HAP-1 (cell line): ENCODE results near the gene COPS4.
"Not testable (repeated sequence)": the region's sequence is repeated elsewhere in the genome, so short reads cannot be mapped to it uniquely, and the experiment has no call there.

Experiments used
- DNase-seq, 2 experiments: peaks; one replicate each; pipeline ENCODE4 v3.0.0-alpha.2; 2016 to 2020; ENCODE audit warnings: low spot score in 2 of 2
- H3K27me3 ChIP-seq: fragments of 250-450 bp; sonication (Bioruptor Pico); 2 replicates; pipeline ENCODE4 v1.5.1; 2020; ENCODE audit warnings: low read depth, mild to moderate bottlenecking, moderate library complexity
- H3K36me3 ChIP-seq: fragments of 250-450 bp; sonication (Bioruptor Pico); replicated peaks from 2 replicates; pipeline ENCODE4 v1.5.1; 2020; ENCODE audit warnings: mild to moderate bottlenecking
- H3K4me1 ChIP-seq: fragments of 250-450 bp; sonication (Bioruptor Pico); 2 replicates; pipeline ENCODE4 v1.5.1; 2020; ENCODE audit warnings: mild to moderate bottlenecking
- H3K4me3 ChIP-seq: fragments of 250-450 bp; sonication (Bioruptor Pico); 2 replicates; pipeline ENCODE4 v1.5.1; 2020; ENCODE audit warnings: mild to moderate bottlenecking, moderate library complexity
- H3K9me3 ChIP-seq: fragments of 250-450 bp; sonication (Bioruptor Pico); 2 replicates; pipeline ENCODE4 v1.5.1; 2020; ENCODE audit warnings: mild to moderate bottlenecking, moderate library complexity
- in situ Hi-C: fragments of 300-500 bp; cut with MboI; formaldehyde crosslinking; loops from 3 replicates; pipeline ENCODE4 v1.14.3; 2020; ENCODE audit warnings: low sequenced_read_pairs, inconsistent platforms, mixed read lengths

COPS4 gene

DNA sequence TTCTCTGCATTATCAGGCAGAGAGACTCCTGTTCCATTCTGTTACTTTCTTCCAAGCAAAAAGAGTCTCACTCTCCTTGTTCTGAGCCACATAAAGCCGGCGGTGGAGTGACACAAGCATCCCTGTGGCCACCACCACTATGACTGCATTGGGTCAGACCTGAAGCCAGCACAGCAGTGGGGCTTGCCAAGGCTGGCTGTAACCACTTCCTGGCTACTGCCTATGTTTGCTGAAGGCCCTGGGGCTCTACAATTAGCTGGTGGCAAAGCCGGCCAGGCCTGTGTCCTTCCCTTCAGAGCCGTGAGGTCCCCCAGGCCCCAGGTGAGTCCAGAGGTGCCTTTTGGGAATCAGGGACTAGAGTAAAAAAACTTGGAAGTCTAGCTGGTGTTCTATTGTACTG lies 47.8 kb downstream of the COPS4 start:
- H3K4me3 ChIP-seq: no peak overlapping the region
- no peak for DNase-seq
- in situ Hi-C loops: loop anchor here (10.0 kb wide), 1 partner anchor 172 kb away; no protein-coding TSS in a partner anchor
- no peaks in the 10 kb centered on the region for H3K9me3 ChIP-seq
- H3K27me3 ChIP-seq: no peaks in the 10 kb centered on the region
- H3K36me3 ChIP-seq: no peaks in the 10 kb centered on the region
- H3K4me1 ChIP-seq: no peaks in the 10 kb centered on the region

DNA sequence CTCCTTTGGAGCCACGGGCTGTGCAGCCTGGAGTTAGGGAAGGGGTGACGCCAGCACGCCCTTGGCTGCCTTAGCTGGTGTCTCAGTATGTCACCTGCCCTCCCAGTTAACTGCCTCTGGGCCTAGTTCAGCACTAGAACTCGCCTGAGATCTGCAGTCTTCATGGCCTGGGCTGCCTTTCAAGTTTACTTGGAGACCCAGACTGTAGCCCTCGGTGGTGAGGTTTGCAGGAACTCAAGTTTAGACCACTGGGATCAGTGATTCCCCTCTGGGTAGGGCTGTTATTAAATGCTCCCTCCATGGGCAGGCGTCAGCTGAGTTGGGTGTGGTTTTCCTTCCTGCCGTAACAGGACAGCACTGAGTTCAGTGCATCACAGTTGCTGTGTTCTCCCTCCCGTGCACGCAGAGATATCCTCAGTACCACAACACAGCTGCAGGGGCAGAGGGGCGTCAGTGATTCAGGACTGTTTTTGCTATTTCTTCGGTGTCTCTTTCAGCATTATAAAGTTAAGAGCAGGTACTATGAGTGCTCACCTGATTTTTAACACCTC lies 49.0 kb downstream of the COPS4 start:
- Histone ChIP-seq H3K27me3 (no peaks in the 10 kb centered on the region), H3K9me3 (no peaks in the 10 kb centered on the region), H3K4me1 (no peaks in the 10 kb centered on the region), H3K4me3 (no peak overlapping the region), H3K36me3 (no peaks in the 10 kb centered on the region)
- DNase-seq: no peak
- in situ Hi-C loops: loop anchor here (10.0 kb wide), 1 partner anchor 171 kb away; no protein-coding TSS in a partner anchor

- not testable (repeated sequence) for DNase-seq, H3K4me1 ChIP-seq, H3K36me3 ChIP-seq, H3K27me3 ChIP-seq, H3K9me3 ChIP-seq, H3K4me3 ChIP-seq
- in situ Hi-C loops: loop anchor here (10.0 kb wide), 1 partner anchor 170 kb away; no protein-coding TSS in a partner anchor
Observed at GRCh38 chr4:83084956-83085355, 50.0 kb downstream of the COPS4 start.

DNA sequence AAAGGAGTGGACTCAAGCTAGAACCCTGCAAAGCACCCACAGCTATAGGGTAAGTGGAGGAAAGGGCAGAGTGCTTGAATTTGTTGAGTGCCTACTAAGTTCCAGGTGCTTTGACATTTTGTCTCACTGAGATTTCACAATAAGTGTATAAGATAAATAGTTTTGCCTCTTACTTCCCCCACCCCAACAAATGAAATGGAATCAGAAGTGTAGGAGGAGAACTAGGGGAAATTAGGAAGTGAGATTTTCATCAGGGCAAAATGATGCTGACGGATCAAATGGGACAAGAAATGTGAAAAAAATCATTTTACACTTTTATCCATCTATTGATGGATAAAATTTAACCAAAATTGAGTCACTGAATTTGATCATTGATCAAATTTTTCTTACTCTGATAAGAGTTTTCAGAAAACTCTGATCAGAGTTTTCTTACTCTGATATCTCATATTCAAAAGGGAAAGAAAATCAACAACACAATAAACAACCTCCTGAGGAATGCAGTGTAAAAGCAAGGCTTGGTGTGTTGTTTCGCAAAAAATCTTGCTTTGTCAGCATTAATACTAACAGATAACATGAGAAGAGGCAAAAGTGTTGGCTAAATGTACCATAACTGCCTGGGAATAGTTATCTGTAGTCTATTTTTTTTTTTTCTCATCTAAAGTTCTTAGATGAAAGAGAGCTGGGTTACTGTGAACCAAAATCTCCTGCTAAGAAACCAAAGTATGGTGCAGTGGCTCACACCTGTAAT lies 54.6 kb downstream of the COPS4 start:
- in situ Hi-C loops: loop anchor here (10.0 kb wide), 1 partner anchor 165 kb away; no protein-coding TSS in a partner anchor
- no peak for DNase-seq
- H3K36me3 ChIP-seq: no peaks in the 10 kb centered on the region

DNA sequence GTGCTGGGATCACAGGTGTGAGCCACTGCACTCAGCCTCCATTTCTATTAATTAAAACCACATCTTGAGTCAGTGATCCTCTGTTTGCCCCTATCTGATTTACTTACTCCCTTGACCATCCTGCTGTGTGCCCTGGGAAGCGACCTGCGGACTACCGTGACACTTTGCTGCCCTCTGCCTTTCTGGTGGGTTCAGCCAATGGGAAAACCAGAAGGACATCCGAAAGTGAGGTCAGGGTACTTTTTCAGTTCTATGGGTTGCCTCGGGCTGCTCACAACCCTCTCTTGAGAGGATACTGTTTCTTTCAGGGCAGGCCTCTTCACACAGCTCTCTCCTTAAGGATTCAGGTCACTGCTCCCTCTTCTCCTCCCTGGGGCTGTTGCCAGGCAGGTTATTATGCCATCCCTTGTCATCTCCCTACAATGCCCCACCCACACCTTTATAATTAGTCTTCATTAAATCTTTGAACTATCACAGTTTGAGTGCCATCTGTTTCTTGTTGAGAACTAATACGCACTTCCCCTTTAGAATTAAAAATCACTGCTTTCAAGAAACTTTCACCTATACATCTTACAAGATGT lies 58.2 kb downstream of the COPS4 start:
- DNase-seq: no peak
- no peaks in the 10 kb centered on the region for H3K36me3 ChIP-seq

More for the DNA sequence above, 54.6 kb downstream of the COPS4 start:
- Histone ChIP-seq H3K4me3 (no peak overlapping the region), H3K27me3 (no peaks in the 10 kb centered on the region), H3K9me3 (no peaks in the 10 kb centered on the region), H3K4me1 (no peaks in the 10 kb centered on the region)

GRCh38 chr4:83096397-83096796 lies 61.4 kb downstream of the COPS4 start:
- no peaks in the 10 kb centered on the region for H3K36me3 ChIP-seq
- no peaks in the 10 kb centered on the region for H3K27me3 ChIP-seq
- DNase-seq: no peak
- in situ Hi-C loops: no loop called here
- H3K9me3 ChIP-seq: no peaks in the 10 kb centered on the region
- no peaks in the 10 kb centered on the region for H3K4me1 ChIP-seq
- H3K4me3 ChIP-seq: no peak overlapping the region

More for the DNA sequence above, 58.2 kb downstream of the COPS4 start:
- H3K27me3 ChIP-seq: no peaks in the 10 kb centered on the region
- H3K4me3 ChIP-seq: no peak overlapping the region
- in situ Hi-C loops: no loop called here
- H3K9me3 ChIP-seq: no peaks in the 10 kb centered on the region
- no peaks in the 10 kb centered on the region for H3K4me1 ChIP-seq

DNA sequence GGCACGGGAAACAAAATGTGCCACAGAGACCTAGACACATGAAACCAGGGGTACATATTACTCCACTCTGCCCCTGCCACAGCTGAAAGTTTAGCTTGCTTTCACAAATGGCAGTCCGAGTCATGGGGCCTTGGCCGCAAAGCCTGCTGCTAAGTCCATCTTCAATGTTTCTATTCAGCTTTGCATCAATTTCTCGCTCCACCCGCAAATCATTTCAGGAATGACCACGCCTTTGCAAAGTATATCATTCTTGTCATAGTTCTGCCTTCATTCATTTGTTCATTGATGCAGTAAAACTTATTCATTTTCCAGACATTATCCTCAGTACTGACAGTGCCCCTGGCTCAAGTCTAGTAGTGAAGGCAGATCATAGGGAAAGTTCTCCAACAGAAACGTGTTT lies 70.0 kb downstream of the COPS4 start:
- Histone ChIP-seq H3K9me3 (no peaks in the 10 kb centered on the region), H3K27me3 (no peaks in the 10 kb centered on the region), H3K36me3 (no peaks in the 10 kb centered on the region), H3K4me3 (no peak overlapping the region), H3K4me1 (peaks cover 4% of the 10 kb centered on the region)
- DNase-seq: no peak
- in situ Hi-C loops: no loop called here

- no peak for DNase-seq
- Histone ChIP-seq H3K36me3 (no peaks in the 10 kb centered on the region), H3K9me3 (no peaks in the 10 kb centered on the region), H3K4me3 (no peak overlapping the region), H3K27me3 (no peaks in the 10 kb centered on the region), H3K4me1 (peaks cover 12% of the 10 kb centered on the region)
- in situ Hi-C loops: no loop called here
Observed at GRCh38 chr4:83107631-83108030, 72.6 kb downstream of the COPS4 start.

DNA sequence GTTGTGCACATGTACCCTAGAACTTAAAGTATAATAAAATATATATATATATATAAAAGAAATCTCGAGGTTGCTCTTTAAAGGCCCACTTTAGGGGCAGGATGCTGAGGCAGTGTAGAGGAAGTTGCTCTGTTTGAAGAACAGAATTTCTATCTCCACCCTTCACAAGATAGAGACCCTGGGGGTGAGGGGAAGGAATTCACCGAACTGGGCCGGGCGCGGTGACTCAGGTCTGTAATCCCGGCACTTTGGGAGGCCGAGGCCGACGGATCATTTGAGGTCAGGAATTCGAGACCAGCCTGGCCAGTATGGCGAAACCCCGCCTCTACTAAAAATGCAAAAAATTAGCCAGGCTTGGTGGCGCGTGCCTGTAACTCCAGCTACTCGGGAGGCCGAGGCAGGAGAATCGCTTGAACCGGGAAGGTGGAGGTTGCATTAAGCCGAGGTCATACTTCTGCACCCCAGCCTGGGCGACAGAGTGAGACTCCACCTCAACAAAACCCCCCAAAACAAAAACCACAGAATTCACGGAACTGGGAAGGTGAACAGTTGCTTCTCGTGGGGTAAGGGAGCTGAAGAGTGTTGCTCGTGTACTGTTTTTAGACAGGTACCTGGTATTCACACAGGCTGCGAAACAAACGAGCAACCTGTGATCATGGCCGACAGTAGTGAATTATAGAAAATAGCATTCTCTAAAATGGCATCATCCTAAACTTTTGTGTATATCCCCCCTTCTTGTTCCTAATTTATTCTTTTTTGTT lies 73.3 kb downstream of the COPS4 start:
- no peak for DNase-seq
- Histone ChIP-seq H3K4me1 (peaks cover 12% of the 10 kb centered on the region), H3K27me3 (no peaks in the 10 kb centered on the region), H3K9me3 (no peaks in the 10 kb centered on the region), H3K4me3 (no peak overlapping the region), H3K36me3 (no peaks in the 10 kb centered on the region)
- in situ Hi-C loops: no loop called here

- Histone ChIP-seq H3K36me3 (no peaks in the 10 kb centered on the region), H3K4me3 (peak overlapping the region; percentile 39), H3K27me3 (no peaks in the 10 kb centered on the region), H3K4me1 (peaks cover 12% of the 10 kb centered on the region), H3K9me3 (no peaks in the 10 kb centered on the region)
- in situ Hi-C loops: no loop called here
- DNase-seq: peak; percentile 54 to 80
Observed at GRCh38 chr4:83109480-83110222, 74.7 kb downstream of the COPS4 start.

GRCh38 chr4:83110223-83110945 lies 75.4 kb downstream of the COPS4 start:
- peaks cover 19% of the 10 kb centered on the region for H3K4me1 ChIP-seq
- in situ Hi-C loops: no loop called here
- peak overlapping the region; percentile 39 for H3K4me3 ChIP-seq
- DNase-seq: peak; percentile 82 to 95
- H3K27me3 ChIP-seq: no peaks in the 10 kb centered on the region
- H3K9me3 ChIP-seq: no peaks in the 10 kb centered on the region
- H3K36me3 ChIP-seq: no peaks in the 10 kb centered on the region

- Histone ChIP-seq H3K9me3 (no peaks in the 10 kb centered on the region), H3K27me3 (no peaks in the 10 kb centered on the region), H3K4me1 (peaks cover 24% of the 10 kb centered on the region), H3K4me3 (no peak overlapping the region), H3K36me3 (no peaks in the 10 kb centered on the region)
- no peak for DNase-seq
- in situ Hi-C loops: no loop called here
Observed at GRCh38 chr4:83110970-83111750, 76.2 kb downstream of the COPS4 start.
